GM18907 (cell line): ENCODE results near the gene UCP2.

ENCODE experiments used
- ATAC-seq: cut with Tn5 transposase; IDR thresholded peaks from one replicate; pipeline ENCODE4 v1.9.1; 2021; ENCODE audit warnings: mild to moderate bottlenecking, moderate library complexity; ENCODE audit not compliant: unreplicated experiment

The UCP2 gene, protein sequence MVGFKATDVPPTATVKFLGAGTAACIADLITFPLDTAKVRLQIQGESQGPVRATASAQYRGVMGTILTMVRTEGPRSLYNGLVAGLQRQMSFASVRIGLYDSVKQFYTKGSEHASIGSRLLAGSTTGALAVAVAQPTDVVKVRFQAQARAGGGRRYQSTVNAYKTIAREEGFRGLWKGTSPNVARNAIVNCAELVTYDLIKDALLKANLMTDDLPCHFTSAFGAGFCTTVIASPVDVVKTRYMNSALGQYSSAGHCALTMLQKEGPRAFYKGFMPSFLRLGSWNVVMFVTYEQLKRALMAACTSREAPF

DNA sequence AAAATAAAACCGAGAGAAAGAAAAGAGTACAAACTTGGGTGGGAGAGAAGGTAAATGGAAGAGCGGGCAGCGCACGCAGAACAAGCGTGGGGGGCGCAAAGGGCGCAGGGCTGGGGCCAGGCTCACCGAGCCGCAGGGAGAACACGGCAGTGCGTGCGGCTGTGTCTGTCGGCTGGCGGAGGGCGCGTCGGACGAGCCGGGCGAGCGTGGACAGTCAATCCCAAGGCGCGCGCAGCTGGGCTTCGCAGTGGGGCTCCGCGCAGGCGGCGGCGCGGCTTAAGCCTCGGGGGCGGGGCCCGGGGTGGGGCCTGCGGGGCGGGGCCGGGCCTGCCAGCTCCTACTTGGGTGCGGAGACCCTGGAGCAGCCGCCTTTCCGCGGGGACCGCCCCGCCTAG lies at the start of gene UCP2:
Gene UCP2, minus strand, starts transcription at position 249 of the 395 bp plus-strand sequence. CDS start 4,465 bp downstream, outside the sequence.
- ATAC-seq: peak; percentile 61

DNA sequence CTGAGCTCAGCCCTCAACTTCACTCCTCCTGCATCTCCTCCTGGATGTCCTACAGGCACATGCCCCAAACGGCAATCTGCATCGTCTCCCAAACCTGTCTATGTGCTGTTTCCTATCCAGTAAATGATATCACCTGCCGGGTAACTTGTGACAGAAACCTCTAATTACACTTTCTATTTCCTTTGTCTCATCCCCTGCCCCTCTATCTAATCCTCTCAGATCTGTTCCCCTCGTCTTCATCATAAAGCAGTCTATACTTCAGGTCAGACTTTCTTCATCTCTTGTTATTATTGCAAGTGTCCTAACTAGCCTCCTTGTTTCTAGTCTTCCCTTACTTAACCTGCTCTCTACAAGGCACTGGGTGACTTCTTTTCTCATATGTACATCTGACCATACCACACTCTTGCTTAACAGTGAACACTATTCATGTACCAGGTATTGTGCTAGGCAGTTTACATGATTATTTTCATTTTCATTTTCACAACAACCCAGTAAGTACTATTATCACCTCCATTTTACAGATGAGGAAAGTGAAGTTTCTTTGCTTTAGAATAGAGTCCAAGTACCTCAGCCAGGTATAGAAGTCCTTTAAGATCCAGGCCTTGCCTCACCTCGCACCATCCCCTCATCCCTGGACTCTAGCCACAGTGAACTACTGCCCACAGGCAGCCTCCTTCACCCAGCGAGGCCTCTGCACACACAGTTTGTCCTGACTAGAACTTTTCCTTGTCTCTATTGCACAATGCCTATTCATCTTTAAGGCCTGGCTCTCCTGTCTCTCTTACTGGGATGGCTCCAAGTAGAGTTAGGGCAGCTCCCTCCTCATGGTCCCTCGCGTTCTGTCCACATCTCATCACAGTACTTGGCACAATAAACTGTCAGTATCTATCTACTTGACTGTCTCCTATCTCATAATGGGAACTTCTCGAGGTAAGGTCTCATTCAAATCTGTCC lies 48.4 kb upstream of the UCP2 start:
- ATAC-seq: no peak

DNA sequence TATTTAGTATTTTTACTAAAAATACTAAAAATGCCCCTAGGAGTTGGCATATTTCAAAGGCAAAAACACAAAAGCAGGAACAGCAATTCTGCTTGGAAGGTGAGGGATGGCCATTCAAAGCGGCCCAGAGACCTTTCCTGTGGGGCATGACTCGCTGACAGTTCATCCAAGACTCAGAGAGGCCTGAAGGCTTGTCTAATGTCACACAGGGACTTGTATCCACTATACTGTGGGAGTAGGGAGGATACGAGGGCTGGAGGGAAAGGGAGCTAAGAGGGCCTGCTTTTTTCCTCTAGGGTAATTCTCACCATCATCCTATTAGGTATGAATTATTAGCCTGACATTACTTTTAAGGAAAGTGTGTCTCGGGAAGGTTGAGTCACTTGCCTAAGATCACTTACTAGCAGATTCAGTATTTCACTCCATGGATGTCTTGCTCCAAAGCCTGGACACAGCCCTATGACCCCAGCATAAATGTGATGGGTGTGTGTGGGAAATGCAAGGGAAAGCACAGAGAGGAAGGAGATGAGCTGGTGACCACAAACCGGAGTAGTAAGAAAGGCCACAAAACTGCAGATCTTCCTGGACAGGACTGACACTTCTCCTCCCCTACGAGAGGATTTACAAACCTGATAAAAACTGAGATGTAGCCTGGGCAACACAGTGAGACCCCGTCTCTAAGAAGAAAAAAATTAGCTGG lies 43.0 kb upstream of the UCP2 start:
- no peak for ATAC-seq

DNA sequence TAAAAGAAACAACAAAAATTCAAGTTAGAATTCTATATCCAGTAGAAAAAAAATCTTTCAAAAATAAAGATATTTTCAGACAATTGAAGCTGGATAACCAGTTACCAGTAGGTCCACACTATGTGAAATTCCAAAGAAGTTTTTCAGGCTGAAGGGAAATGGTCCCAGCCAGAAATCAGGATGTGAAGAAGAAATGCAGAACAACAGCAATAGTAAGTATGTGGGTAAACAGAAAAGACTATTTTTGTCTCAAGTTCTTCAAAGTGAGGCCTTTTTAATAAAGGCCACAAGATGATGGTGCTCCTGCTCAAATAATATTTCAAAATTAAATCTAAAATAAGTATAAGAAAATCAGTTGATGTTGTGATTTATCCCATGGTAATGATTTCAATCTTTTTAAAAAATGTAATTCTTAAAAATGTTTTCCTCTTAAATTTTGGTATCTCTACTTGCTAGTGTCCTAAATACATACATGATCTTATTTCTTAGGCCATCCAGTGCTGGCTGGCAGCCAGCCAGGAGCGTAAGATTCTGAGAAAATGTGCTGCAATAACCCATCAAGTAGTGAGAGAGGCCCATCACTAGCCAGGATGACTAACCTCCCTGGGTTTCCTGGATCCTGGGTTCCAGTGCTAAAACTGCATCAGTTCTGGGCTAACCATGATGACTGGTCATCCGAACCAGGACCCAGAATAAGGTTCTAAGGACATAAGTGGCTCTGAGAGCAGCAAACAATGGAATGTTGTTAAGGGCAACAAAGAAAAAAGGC lies 41.8 kb upstream of the UCP2 start:
- ATAC-seq: no peak

DNA sequence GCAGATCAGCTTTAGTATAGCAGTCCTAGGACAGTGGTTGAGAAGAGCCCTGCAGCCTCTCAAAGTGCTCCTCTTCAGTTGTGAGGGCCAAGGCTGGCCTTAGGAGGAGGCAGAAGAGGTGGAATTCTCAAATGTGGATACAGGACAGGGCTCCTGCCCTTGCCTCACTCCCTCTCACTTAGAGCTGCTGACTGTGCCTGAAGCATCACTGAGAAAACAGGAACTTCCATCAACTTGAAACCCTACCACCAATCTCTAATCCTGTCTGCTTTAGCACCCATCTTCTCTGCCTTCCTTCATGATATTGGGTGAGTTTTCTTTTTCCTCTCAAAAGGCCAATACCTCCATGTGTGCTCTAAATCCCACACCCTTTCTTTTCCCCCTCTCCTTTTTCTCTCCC lies 40.6 kb upstream of the UCP2 start:
- ATAC-seq: no peak

DNA sequence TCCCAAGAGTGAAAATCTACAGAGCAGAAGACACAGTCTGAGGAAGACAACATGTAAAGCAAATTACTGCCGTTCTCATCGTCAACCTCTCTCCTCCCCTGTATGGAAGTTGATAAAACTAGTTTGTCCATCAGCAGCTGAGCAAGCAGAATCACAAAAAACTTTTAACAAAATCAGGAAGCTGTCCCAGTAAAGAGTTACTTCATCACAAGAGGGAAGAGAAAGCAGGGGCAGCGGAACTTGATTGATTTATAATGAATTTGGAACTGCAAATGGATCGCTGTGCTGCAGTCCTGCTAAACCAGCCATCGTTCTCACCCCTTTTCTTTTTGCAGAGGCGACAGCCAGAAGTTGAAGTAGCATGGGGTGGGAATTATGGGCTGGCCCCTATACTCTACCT lies 39.9 kb upstream of the UCP2 start:
- no peak for ATAC-seq

DNA sequence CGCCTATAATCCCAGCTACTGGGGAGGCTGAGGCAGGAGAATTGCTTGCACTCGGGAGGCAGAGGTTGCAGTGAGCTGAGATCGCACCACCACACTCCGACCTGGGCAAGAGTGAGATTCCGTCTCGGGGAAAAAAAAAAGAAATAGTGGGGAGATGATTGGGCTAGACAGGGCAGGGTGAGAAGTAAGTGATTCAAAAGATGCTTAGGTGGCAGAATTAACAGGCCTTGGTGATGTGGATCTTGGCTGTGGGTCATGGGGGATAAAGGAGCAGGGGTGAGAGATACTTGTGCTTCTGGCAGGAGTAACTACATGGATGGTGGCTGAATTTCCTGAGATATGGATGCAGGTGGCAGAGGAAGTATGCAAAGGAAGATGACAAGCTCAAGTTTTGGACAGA lies 39.4 kb upstream of the UCP2 start:
- ATAC-seq: no peak

DNA sequence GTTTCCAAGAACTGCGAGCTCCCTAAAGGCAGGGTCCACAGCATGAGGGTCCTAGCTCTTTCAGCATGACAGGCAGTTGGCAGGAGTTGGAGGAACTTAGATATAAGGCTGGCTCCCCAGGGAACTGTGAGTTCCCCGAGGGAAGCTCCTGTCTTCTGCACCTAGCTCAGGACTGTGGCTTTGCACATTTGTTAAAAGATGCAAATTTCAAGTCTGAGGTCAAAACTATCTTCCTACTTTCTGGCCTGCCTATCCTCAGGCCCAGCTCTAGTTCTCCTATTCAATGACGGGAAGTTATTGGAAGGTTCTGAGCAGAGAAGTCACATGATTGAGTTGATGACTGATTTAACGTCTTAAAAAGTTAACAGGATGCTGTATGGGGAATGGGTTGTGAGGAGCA lies 37.9 kb upstream of the UCP2 start:
- ATAC-seq: no peak

DNA sequence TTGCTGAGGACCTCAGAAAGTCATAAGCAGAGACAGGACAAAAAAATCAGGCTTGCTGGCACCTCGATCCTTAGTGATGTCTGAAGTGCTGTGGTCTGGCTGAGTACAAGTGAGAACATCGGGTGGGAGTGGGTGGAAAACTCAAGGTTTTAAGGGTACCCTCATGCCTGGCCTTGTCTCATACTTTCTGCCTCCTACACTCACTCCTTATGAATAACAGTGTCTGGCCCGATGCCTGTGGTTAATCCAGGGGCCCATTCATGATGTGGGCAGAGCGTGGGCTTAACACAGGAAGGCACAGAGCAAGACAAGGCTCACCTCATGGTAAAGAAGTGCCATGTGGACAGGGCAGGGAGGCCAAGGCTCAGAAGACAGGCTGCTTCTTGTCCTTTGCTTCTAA lies 37.2 kb upstream of the UCP2 start:
- ATAC-seq: no peak

DNA sequence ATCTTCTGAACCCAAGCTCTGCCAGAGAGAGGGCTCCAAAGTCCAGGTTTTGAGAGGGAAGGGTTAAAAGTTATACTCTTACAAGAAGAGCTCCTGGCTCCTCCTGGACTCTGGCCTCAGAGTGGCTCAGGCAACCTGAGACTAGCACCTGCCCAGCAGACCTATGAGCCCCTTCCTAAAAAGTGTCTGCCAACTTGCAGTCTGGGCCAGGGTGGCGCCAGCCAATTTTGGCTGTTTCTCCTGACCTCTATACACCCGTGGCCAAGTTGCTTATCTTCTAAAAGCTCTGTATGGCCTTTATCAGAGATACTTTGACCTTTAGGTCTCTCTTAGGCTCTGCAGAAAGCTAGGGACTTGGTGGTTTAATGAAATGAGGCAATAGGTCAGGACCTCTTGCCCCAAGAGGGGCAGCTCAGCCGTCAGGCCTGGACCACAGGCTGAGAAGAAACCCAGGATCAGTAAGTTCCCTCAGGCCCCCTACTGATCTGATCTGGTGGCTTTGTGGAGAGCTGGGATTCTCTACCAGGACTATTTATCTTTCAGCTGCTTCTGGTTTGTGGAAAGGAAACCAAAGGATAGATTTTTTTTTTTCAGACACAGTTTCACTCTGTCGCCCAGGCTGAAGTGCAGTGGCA lies 36.6 kb upstream of the UCP2 start:
- ATAC-seq: no peak

DNA sequence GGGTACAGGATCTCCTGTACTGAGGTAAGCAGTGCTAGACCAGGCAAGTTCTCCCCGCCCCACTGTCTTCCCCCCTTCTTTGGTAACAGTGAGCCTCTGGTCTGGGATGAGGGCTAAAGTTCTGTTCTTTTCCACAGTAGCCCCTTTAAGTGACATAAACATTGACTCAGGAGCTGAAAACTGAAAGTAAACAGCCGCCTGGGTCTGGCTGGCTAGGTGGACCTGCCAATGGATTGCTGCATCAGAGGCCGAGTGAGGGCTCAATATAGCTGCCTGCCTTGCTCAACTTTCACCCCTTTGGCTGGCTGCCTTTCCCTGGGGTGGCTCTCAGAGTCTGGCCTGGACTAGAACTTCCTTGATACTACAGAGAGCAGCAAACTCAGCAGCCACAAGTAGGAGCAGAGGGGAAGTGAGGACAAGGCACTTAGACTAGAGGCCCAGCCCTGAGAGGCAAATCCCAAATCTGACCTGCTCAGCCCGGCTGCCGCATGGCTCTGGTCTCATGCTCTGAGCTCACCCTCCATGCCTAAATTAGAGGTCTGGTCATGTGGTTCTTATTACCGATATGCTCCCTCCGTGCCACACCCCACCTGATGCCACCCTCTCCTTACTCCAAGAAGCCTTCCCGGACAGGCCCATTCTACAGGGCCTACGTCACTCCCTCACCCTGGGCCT lies 35.8 kb upstream of the UCP2 start:
- ATAC-seq: no peak

DNA sequence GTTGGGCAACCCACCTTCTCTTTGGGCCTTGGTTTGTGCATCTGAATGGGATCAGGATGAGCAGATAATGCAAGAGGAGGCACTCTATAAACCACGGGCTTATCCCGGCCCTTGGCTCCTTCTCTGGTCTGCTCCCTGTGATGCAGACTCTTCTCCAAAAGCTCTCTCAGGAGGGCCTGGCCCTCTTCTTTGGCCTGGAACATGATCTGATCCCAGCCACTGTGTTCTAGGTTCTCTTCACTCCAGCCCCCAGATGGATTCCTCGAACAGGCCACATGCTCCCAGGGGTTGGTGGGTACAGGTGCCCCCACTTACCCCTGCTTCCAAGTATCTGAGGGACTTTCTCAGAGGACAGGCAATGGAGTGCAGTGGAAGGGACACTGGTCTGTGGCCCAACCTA lies 35.0 kb upstream of the UCP2 start:
- ATAC-seq: no peak

DNA sequence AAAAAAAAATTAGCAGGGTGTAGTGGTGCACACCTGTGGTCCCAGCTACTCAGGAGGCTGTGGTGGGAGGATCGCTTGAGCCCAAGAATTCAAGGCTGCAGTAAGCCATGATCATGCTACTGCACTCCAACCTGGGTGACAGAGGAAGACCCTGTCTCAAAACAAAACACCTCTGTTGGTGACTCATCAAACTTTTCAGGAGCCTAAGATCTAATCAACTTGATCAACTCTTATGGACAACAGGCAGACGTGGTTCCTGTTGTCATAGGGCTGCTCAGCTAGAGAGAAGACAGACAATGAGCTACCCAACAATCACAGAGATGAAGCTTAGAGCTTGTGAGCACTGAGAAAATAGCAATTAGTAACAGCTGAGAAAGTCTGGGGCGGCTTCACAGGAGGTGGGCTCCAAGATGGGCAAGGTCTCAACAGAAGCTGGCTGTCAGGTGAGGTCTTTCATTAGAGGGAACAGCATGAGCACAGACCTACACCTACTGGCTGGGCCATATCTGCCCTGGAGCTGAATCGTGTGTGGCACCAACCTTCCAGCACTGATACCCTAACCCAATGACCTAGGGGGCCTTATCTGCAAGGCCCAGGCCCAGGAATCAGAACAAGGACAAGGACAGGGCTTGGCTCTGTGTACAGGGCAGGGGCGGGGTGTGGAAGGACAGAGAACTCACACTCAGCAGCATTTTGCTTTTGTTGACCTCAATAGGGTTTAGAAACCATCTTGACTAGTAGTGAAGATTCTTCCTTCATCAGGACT lies 33.5 kb upstream of the UCP2 start:
- no peak for ATAC-seq

DNA sequence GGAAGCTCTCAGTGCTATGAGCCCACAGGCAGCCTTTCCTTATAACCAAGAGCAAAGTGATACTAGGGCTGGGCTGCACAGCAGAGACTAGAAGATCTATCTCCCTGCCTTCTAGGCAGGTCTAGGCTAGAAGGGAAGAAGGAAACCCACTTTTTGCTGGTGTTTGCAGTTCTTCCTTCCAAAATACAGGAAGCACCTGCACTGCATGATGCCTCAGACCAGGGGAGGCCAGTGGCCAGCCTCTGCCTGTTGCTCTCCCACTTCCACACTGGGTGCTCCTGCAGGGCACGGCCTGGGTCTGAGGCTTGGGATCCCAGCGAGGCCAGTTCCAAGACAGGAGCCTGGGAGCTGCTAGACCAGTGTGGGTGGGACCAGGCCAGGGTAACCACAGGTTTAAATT lies 32.2 kb upstream of the UCP2 start:
- no peak for ATAC-seq

DNA sequence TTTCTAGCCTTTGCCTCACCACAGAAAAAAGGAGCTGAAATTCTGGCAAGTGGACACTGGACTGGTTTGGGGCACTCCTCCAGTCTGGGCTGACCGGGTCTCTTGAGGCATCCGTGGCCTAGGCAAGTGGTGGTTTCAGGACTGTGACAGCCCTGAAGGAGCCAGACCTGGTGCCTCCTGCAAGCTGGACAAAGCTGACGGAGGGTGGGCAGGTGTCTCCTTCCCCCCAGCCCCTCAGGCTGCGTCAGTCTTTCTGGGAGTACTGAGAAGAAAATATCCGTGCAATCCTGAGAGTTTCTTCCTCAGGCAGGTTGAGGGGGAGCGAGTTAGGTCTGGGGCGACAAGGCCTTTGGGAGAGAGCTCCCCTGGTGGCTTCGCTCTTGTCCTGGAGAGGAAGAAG lies 30.5 kb upstream of the UCP2 start:
- ATAC-seq: no peak

DNA sequence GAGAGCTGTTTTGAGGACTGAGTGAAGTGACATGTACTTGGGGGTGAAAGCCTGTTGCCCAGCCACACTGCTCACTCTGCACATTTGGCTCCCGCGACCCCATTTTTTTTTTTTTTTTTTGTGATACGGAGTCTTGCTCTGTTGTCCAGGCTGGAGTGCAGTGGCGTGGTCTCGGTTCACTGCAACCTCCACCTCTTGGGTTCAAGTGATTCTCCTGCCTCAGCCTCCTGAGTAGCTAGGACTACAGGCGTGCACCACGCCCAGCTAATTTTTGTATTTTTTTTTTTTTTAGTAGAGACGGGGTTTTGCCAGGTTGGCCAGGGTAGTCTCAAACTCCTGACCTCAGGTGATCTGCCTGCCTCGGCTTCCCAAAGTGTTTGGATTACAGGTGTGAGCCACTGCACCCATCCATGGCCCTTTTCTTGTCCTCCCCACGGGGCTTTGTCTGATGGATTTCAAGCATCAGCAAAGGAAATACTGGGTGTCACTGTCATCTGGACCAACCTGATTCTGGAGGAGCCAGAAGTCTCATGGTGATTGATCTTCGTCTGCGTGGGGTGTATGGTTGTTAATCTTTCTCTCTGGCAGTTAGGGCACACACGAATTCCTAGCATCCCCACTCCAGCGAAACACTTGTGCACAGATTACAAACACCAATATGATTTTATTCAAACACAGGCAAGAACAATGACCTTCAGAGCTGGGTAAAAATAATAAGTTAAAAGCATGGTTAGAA lies 29.6 kb upstream of the UCP2 start:
- ATAC-seq: no peak

DNA sequence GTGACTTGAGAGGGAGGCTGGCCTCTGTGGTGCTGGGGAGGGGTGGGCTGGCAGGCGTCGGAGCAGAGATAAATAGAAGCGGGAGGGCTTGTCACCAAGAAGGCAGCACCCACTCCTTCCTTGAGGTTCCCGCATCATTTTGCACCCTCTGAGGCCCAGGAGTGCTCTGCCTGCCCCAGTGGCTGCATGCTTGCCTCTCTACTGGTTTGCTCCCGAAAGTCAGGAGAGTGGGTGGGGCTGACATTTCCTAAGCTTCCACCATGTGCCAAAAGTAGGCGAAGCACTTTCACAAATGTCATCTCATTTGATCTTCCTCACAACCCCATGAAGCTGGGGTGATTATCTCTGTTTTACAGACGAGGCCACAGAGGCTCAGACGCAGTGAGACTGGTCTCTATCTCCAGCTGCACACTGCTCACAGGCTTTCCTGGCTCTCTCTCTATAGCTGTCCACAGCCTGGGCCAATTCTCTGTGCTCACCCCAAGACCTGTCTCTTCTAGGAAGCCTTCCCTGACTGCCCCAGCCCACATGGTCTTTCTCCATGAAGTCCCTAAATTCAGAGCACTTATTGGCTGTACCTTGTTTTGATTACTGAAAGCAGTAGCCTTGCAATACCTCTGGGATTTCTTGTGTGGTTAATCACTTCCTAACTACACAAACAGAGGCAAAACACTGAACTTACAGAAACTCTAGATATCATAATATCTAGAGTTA lies 28.9 kb upstream of the UCP2 start:
- peak; percentile 73 for ATAC-seq
